Subcutaneous abdominal adipose tissue (tissue), 5 donors: Measurements from ENCODE around the gene NAA15.

Source experiments
- H3K27ac ChIP-seq: one replicate; pipeline ENCODE4 v1.7.0; 2013; ENCODE audit warnings: low read depth, mild to moderate bottlenecking, inconsistent platforms, low read length, moderate library complexity
- H3K27me3 ChIP-seq, 5 donors: one replicate each; pipeline ENCODE4 v1.7.0; 2013; ENCODE audit warnings: low read length in 5 of 5, inconsistent platforms in 1 of 5; ENCODE audit not compliant: control insufficient read depth in 5 of 5, insufficient read depth in 4 of 5
- H3K36me3 ChIP-seq, 5 donors: one replicate each; pipeline ENCODE4 v1.7.0; 2013; ENCODE audit warnings: low read length in 5 of 5; ENCODE audit not compliant: control insufficient read depth in 5 of 5, insufficient read depth in 5 of 5
- H3K4me1 ChIP-seq, 5 donors: one replicate each; pipeline ENCODE4 v1.7.0; 2013; ENCODE audit warnings: low read length in 5 of 5, mild to moderate bottlenecking in 3 of 5, moderate library complexity in 1 of 5; ENCODE audit not compliant: control insufficient read depth in 5 of 5, insufficient read depth in 5 of 5
- H3K4me3 ChIP-seq, 5 donors: one replicate each; pipeline ENCODE4 v1.7.0; 2013; ENCODE audit warnings: low read length in 5 of 5, low read depth in 1 of 5
- H3K9ac ChIP-seq, 5 donors: one replicate each; pipeline ENCODE4 v1.7.0; 2013; ENCODE audit warnings: low read length in 5 of 5, mild to moderate bottlenecking in 4 of 5, moderate library complexity in 3 of 5
- H3K9me3 ChIP-seq, 5 donors: one replicate each; pipeline ENCODE4 v1.7.0; 2013; ENCODE audit warnings: low read length in 5 of 5; ENCODE audit not compliant: control insufficient read depth in 5 of 5
- donor health status: healthy.
- donor health status: healthy.
- donor health status: healthy.
- donor health status: healthy.
- donor health status: healthy.

NAA15 gene

DNA sequence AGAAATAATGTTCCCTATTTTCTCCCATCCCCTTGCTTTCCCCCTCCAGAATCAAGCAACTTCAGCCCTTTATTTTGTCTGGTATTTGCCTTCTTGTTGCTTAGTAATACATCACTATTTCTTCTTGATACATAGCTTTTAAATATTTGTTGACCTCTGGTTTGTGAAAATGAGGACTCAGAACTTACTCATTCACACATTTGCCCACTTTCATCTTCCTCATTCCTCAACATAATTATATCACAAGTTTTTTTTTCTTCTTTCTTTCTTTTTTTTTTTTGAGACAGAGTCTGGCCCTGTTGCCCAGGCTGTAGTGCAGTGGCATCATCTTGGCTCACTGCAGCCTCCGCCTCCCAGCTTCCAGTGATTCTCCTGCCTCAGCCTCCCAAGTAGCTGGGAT lies 29.9 kb downstream of the NAA15 start:
- no peaks in the 10 kb centered on the region for H3K27me3 ChIP-seq
- no peaks in the 10 kb centered on the region for H3K9me3 ChIP-seq
- no peaks in the 10 kb centered on the region for H3K4me1 ChIP-seq
- peaks cover 0 to 16% (median 0%) of the 10 kb centered on the region in 5 donors for H3K36me3 ChIP-seq
- no peak overlapping the region for H3K27ac ChIP-seq
- no peak overlapping the region for H3K9ac ChIP-seq
- H3K4me3 ChIP-seq = no peak overlapping the region

GRCh38 chr4:139333046-139333445 lies 31.7 kb downstream of the NAA15 start:
- Histone ChIP-seq H3K9ac (no peak overlapping the region), H3K27ac (no peak overlapping the region), H3K9me3 (no peaks in the 10 kb centered on the region), H3K27me3 (no peaks in the 10 kb centered on the region), H3K4me3 (no peak overlapping the region), H3K4me1 (no peaks in the 10 kb centered on the region), H3K36me3 (peaks cover 0 to 16% (median 4%) of the 10 kb centered on the region in 5 donors)

DNA sequence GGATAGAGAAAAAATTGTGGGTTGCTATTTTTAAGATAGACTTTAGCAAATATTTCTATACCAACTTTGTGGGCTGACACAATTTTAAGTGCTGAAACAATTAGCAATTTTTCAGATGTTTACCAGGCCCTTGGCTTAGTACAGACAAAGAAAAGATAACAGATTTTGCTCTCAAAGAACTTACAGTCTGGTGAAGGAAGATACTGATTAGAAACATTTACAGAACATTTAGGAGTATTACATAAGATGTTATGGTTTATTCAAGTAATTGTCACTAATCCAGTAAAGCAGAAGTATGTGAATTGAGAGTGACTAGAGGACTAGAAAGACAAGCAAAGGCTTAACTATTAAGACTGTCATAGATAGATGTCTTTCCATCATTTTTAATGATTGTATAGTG lies 36.3 kb downstream of the NAA15 start:
- Histone ChIP-seq H3K4me1 (no peaks in the 10 kb centered on the region), H3K9ac (no peak overlapping the region), H3K36me3 (peaks cover 4 to 15% (median 12%) of the 10 kb centered on the region in 5 donors), H3K4me3 (no peak overlapping the region), H3K27me3 (no peaks in the 10 kb centered on the region), H3K27ac (no peak overlapping the region), H3K9me3 (no peaks in the 10 kb centered on the region)

GRCh38 chr4:139361301-139361700 lies 60.0 kb downstream of the NAA15 start:
- Histone ChIP-seq H3K27me3 (no peaks in the 10 kb centered on the region), H3K9me3 (no peaks in the 10 kb centered on the region), H3K27ac (no peak overlapping the region), H3K4me3 (no peak overlapping the region), H3K4me1 (peaks cover 0 to 2% (median 0%) of the 10 kb centered on the region in 5 donors), H3K36me3 (peaks cover 9 to 55% (median 38%) of the 10 kb centered on the region in 5 donors), H3K9ac (no peak overlapping the region)

- H3K9ac ChIP-seq = no peak overlapping the region
- H3K27me3 ChIP-seq = no peaks in the 10 kb centered on the region
- H3K9me3 ChIP-seq = no peaks in the 10 kb centered on the region
- H3K4me1 ChIP-seq = peaks cover 0 to 2% (median 0%) of the 10 kb centered on the region in 5 donors
- peaks cover 32 to 50% (median 35%) of the 10 kb centered on the region in 5 donors for H3K36me3 ChIP-seq
- H3K4me3 ChIP-seq = no peak overlapping the region
- no peak overlapping the region for H3K27ac ChIP-seq
Measured at GRCh38 chr4:139367421-139368090, 66.3 kb downstream of the NAA15 start.

DNA sequence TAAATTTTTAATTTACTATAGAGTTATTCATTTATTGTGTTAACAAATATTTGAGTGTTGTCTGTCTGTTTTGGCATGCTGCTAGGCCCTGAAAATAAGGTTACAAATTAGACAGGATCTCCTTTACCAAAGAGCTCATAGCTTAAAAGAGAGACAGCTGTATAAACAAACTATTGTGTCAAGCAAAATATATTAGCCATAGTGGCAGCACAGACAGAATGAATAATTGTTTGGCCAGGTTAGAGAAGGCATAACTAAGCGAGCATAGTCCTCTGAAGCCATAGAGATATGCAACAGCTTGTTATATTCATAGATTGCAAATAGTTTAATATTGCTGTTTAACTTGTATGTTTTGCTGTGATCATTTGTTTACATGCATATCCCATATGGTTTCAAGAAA lies 67.7 kb downstream of the NAA15 start:
- no peaks in the 10 kb centered on the region for H3K4me1 ChIP-seq
- H3K27ac ChIP-seq = no peak overlapping the region
- H3K4me3 ChIP-seq = no peak overlapping the region
- H3K36me3 ChIP-seq = peaks cover 28 to 57% (median 47%) of the 10 kb centered on the region in 5 donors
- H3K27me3 ChIP-seq = no peaks in the 10 kb centered on the region
- H3K9me3 ChIP-seq = no peaks in the 10 kb centered on the region
- H3K9ac ChIP-seq = no peak overlapping the region

GRCh38 chr4:139374251-139374650 lies 72.9 kb downstream of the NAA15 start:
- Histone ChIP-seq H3K36me3 (peaks cover 28 to 54% (median 39%) of the 10 kb centered on the region in 5 donors), H3K9ac (no peak overlapping the region), H3K4me1 (no peaks in the 10 kb centered on the region)

DNA sequence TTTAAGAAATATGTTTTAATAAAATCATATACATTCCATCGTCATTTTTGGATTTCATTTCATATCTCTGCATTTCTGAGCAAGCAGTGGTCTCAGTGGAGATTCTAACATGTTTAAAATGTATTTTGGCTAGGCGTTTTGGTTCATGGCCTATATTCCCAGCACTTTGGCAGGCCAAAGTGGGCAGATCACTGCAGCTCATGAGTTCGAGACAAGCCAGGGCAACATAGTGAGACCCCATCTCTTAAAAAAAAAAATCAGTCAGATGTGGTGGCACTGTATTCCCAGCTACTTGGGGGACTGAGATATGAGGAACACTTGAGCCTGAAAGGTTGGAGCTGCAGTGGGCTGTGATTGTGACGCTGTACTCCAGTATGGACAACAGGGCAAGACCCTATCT lies 85.1 kb downstream of the NAA15 start:
- H3K36me3 ChIP-seq = peaks cover 24 to 44% (median 31%) of the 10 kb centered on the region in 5 donors
- no peak overlapping the region for H3K9ac ChIP-seq
- H3K9me3 ChIP-seq = no peaks in the 10 kb centered on the region
- no peaks in the 10 kb centered on the region for H3K4me1 ChIP-seq
- no peaks in the 10 kb centered on the region for H3K27me3 ChIP-seq
- no peak overlapping the region for H3K4me3 ChIP-seq
- no peak overlapping the region for H3K27ac ChIP-seq

More at GRCh38 chr4:139374251-139374650, 72.9 kb downstream of the NAA15 start:
- H3K27ac ChIP-seq = no peak overlapping the region
- no peaks in the 10 kb centered on the region for H3K9me3 ChIP-seq
- H3K4me3 ChIP-seq = no peak overlapping the region
- no peaks in the 10 kb centered on the region for H3K27me3 ChIP-seq

DNA sequence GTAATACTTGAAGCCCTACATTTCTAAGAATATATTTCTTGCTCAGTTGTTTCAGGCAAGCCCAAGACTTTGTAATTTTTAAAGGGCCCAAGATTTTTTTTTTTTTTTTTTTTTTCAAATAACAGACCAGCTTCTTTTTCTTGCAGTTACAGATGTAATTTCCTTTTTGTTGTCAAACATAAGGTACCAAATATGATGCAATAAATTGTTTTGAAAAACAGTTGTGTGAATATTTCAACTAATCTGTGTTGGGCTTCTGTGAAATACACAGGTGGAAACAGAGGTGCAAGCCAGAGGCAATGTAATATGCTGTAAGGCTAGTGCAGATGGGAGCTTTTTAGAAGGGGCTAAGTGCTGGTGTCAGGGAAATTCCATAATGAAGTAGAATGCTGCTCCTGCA lies 87.8 kb downstream of the NAA15 start:
- Histone ChIP-seq H3K9ac (no peak overlapping the region), H3K4me1 (no peaks in the 10 kb centered on the region), H3K4me3 (no peak overlapping the region), H3K9me3 (no peaks in the 10 kb centered on the region), H3K27ac (no peak overlapping the region), H3K36me3 (peaks cover 35 to 53% (median 41%) of the 10 kb centered on the region in 5 donors), H3K27me3 (no peaks in the 10 kb centered on the region)

- Histone ChIP-seq H3K4me1 (no peaks in the 10 kb centered on the region), H3K9ac (no peak overlapping the region)
Measured at GRCh38 chr4:139389991-139390390, 88.7 kb downstream of the NAA15 start.

More at GRCh38 chr4:139389991-139390390, 88.7 kb downstream of the NAA15 start:
- Histone ChIP-seq H3K36me3 (peaks cover 31 to 52% (median 36%) of the 10 kb centered on the region in 5 donors), H3K9me3 (no peaks in the 10 kb centered on the region), H3K27me3 (no peaks in the 10 kb centered on the region), H3K4me3 (no peak overlapping the region), H3K27ac (no peak overlapping the region)
